A673 (cell line): Measurements from ENCODE around the gene KCNH8.

Source experiments
- EZH2 ChIP-seq: fragments of 200-600 bp; sonication (generic); IDR thresholded peaks from 2 replicates; pipeline ENCODE4 v1.6.1; 2017; ENCODE audit warnings: borderline replicate concordance, low read depth, mild to moderate bottlenecking, mixed read lengths, antibody characterized with exemption, low read length; ENCODE audit not compliant: poor library complexity, severe bottlenecking
- TF ChIP-seq, protein P1 (sequence below): fragments of 300-800, 200-600 bp; sonication (generic); conservative IDR thresholded peaks from 2 replicates; pipeline ENCODE4 v1.5.1; 2017; ENCODE audit warnings: low read depth, mild to moderate bottlenecking, antibody characterized with exemption, low read length, moderate library complexity, mixed read lengths

DNA sequence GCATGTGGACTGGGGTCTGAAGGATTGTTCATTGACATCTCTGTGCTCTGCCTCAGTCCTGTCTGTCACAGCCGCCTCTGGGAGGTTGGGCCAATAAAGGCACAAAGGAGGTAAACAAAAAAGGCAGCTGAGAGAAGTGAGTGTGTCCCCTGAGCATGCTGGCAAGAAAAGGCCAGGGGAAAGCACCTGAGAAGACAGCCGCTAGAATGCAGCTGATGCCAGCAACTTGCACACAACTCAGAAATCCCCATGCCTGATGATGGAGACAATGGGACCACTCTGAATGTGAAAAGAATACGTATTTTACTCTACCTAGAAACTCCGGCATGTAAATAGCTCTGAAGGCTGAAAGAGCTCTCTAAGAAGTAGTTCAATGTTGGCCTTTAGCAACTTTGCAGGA, 118.7 kb downstream of the KCNH8 start:
- TF ChIP-seq EZH2: no peak
- TF ChIP-seq, protein P1, sequence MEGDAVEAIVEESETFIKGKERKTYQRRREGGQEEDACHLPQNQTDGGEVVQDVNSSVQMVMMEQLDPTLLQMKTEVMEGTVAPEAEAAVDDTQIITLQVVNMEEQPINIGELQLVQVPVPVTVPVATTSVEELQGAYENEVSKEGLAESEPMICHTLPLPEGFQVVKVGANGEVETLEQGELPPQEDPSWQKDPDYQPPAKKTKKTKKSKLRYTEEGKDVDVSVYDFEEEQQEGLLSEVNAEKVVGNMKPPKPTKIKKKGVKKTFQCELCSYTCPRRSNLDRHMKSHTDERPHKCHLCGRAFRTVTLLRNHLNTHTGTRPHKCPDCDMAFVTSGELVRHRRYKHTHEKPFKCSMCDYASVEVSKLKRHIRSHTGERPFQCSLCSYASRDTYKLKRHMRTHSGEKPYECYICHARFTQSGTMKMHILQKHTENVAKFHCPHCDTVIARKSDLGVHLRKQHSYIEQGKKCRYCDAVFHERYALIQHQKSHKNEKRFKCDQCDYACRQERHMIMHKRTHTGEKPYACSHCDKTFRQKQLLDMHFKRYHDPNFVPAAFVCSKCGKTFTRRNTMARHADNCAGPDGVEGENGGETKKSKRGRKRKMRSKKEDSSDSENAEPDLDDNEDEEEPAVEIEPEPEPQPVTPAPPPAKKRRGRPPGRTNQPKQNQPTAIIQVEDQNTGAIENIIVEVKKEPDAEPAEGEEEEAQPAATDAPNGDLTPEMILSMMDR: no peak
